Fibroblast of skin of right quadriceps (primary cell): ENCODE measurements around the gene SPTLC2.

ENCODE experiments used
- DNase-seq: peaks from one replicate; pipeline ENCODE4 v3.0.0-alpha.2; 2013

SPTLC2 gene

GRCh38 chr14:77498984-77499527 is 117.4 kb downstream of the SPTLC2 start:
- DNase-seq, result no peak

DNA sequence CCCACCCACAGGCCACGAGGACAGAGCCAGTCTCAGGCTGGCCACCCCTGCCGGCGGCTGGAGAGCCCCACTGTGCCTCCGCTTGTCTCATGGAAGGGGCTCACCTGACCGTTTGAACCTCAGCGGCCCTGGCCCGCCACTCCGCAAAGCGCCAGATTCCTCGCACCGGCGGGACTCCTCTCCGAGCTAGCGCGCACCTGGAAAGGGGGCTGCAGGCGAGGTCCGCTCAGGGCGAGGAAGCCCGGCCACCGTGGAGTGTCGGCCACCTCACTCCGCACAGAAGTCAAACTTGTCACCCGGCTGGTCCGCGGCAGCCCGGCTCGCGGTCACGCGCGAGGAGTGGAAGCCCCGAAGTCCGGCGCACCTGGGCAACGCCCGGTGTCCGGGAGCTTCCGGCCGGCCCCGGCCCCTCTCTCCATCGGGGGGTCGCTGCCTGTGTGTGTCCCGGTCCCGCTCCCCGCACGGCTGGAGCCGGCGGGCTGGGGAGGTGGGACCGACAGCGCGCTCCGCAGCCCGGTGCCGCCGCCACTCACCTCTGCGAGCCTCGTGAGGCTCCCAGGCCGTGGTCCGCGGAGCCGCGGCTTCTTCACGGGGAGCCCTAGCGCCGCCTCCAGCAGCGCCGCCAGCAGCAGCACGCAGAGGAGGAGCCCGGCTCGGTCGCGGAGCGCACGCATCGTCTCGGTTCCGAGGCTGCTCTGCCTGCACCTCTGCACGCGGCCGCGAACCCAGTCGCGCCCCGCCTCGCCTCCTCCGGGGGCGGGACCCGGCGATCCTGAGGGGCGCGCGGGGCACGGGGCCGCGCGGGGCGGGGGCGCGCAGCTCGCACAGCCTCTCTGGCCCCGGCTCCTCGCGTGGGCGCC is 118.1 kb downstream of the SPTLC2 start, which contains the start of gene ISM2:
Gene ISM2 (minus strand): TSS at position 697 of the 860 bp plus-strand sequence. CDS start 23 bp downstream, at position 674.
- peak; percentile 15 for DNase-seq

DNA sequence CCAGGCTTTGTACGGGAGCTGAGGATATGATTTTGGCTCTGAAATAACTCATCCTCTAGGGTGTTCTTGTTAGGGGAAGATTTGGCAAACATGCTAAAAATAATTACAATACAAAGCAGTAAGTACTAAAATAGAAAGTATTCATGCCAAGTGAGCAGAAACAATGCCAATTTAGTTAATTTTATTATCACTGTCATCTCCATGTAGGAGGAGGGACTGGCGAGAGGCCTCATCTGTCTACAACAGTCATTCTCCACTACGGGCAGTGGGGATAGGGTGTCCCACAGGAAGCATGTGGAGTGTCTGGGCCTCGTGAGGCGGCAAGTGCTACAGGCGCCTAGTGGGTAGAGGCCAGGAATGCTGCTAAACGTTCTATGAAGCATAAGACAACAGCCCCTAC is 121.1 kb downstream of the SPTLC2 start:
- DNase-seq, result no peak

GRCh38 chr14:77491056-77491455 is 125.4 kb downstream of the SPTLC2 start:
- no peak for DNase-seq

DNA sequence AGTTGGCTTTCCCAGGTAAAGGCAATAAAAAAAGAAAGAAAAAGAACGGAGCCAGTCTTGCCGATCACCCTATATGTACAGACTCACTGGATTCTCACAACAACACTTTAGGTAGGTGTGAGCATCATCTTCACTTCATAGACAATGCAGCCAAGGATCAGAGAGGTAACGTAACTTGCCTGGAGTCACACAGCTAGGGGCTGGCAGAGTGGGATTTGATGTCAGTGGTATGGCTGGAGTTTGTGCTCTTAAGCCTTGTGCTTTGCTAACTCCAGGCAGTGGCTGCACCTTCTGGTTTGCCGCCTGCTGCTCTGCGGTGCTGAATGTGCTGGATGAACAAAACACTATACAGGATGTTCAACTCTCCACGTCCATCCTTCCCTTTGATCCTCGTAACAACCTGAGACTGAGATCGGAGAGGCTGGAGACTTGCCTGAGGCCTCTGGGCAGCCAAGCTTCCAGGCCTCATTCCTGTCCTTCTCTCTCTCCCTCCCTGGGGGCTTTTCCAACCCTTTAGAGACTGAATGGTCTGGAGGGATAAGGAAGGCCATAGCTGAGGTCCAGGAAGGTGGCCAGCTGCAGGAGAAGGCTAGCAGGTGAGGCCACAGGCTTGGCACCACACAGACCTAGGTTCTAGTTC is 126.0 kb downstream of the SPTLC2 start:
- no peak for DNase-seq

GRCh38 chr14:77489041-77489440 is 127.4 kb downstream of the SPTLC2 start:
- DNase-seq, result no peak

DNA sequence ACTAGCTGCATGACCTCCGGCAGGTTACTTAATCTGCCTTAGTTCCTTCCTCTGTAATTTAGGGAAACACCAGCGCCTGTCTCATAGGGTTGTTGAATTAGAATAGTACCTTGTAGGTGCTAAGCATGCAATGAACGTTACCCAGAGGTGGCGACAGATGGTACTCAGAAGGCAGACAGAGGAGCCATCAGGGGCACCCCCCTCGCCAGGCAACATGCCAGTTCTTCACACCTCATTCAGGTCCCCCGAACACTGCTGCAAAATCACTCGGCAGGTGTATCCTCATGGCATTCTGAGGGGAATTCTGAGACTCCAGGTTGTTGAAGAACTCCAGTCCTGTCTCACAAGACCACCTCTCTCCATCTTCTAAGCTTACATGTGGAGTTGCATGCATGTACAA is 127.9 kb downstream of the SPTLC2 start:
- no peak for DNase-seq

DNA sequence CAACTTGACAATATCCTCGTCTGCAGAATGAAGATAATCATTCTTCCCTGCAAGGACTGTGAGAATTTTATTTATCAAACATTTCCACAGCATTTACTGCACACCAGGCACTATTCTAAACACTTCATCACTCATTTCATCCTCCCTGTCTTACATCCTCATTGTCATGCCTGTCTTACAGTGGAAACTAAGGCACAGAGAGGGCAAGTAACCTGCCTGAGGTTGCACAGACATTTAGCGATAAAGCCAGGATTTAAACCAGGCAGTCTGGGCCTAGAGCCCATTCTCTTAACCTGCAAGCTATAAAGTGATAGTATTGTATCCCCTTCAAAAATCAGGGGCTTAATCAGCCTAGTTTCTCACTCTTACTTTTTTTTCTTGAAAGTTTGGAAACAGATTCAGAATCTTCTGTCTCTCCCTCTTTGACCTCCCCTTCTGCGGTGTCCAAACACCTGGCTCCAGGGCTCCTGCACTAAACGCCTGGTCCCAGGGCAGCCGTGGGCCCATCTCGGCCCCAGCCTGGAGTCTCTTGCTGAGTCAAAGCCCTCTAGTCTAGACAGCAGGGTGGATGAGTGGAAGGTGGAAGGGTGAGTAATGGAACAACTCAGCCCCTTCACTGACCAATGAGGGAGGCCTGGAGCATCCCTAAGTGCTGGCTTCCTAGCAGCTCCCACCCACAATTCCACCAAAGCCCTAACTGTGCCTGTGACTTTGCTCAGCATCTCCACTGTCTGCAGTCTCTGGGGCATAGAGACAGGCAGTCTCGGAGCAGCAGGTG is 130.3 kb downstream of the SPTLC2 start:
- DNase-seq, result peak; percentile 52

DNA sequence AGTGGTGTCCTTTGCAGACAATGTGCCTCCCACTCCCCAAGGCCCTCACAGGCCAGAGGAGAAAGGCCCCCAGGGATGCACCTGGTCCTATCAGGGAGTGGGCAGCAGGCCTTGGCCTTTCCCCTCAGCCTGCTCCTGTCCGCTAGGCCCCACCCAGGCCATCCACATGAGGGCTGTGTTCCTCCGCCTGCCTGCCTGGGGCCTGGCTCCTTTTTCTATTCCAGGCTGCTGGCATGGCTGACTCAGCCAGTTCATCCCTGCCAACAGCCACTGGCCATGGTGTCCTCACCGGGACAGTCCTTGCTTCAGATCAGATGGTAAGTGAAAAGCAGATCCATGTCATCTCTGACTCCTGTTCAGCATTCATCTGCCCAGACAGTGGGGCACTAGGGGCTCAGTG is 131.2 kb downstream of the SPTLC2 start:
- DNase-seq, result no peak

GRCh38 chr14:77482422-77482821 is 134.0 kb downstream of the SPTLC2 start:
- no peak for DNase-seq

- DNase-seq, result no peak
Observed at GRCh38 chr14:77478796-77479195, 137.6 kb downstream of the SPTLC2 start.

DNA sequence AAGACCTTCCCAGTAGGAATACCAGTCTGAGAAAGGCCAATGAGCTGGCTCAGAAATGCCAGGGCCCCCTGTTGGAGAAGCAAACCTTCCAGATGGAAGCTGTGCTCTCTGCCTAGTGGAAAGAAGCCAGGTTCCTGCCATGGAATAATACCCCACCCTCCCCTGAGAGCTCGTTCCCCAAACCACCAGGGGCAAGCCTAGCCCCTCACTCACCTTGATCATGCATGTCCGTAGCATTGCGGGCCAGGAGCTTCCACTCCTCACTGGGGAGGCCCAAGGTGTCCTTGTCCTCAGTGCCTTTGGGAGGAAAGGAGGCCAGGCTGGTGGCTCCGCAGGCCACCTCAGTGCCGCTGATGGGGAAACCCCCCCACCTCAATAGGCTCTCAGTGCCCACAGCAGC is 138.4 kb downstream of the SPTLC2 start:
- no peak for DNase-seq

- DNase-seq, result no peak
Observed at GRCh38 chr14:77475432-77476115, 140.9 kb downstream of the SPTLC2 start.

DNA sequence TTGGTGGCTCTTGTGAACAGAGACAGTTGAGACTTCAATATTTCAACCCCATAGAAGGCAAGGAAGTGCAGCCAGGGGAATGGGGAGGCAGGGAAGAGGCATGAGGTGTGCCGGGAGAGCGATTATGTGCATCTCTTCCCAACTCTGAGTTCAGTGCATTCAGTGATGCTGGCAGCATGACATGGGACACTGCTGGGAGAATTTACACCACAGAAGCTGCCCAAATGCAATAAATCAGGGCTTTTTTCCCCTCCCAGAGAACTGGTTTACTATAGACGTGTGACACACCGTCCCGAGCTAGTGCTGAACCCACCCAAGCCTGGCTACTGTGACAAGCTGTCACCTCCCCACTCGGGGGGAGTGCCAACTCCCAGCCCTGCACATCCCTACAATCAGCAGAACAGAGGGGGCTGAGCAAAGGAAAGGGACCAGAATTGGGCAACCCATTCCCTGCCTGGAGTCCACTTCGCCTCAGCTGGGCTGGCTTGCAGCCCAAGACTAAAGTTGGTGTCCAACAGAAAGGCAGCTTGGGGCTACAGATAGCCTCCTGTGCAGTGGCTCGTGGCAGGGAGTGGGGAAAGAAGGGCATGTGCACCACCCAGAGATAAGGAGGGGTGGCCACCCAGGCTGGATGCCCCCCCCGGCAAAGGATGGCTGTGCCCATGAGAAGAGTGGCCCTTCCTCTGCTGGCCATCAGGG is 141.8 kb downstream of the SPTLC2 start:
- no peak for DNase-seq

DNA sequence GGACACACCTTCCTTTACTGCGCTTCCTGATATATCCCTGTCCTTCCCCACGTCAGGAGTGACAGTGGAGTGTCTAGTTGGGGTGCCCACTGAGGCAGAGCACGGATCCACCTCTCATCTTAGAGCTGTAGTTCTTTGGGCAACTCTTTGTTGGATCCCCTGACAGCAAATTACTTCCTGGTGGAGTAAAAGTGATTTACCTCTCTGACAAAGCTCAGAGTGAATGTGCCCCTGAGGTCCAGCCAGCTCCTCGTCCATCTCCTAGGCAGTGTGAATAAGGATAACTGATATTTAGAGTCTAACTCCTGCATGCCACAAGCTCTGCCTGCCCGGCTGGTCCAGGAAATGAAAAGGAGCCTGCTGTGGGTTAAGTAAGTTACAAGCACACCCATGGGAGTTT is 142.5 kb downstream of the SPTLC2 start:
- DNase-seq, result no peak

GRCh38 chr14:77470224-77470870 is 146.1 kb downstream of the SPTLC2 start:
- no peak for DNase-seq

DNA sequence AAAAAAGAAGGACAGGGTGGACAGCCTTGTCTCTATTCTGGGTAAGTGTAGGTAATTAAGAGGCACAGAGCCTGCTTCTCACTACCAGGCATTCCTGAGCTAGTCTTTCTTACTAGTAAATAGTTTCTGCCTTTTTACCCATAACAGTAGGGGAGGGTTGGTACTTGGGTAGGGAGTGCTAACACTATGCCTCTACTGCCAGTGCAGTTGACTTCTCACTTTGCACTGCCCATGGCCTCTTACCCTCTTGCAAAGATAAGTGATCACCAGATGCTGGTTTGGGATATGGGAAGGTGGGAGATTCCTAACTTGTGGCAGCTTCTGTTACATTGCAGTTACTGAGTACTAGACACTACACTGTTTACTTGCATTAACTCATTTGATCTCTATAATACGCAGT is 146.9 kb downstream of the SPTLC2 start:
- DNase-seq, result no peak

- DNase-seq, result no peak
Observed at GRCh38 chr14:77469067-77469505, 147.4 kb downstream of the SPTLC2 start.

DNA sequence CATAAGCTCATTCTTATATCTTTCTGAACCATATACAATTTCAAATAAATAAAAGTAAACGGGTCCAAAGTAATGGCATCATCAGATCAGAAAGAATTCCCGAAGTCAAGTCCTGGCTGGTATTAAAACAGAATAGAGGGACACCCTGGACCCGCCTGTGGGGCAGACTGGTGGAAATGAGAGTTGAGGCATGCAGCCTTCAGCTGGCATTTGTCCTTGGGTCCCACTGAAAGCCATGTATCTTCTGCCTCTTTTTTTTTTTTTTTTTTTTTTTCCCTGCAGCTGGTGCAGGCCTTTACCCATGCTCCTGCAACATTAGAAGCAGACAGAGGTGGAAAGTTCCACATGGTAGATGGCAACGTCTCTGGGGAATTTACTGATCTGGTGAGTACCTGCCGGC is 148.6 kb downstream of the SPTLC2 start:
- DNase-seq, result no peak

- DNase-seq, result peak; percentile 64
Observed at GRCh38 chr14:77459072-77459723, 157.2 kb downstream of the SPTLC2 start.
